Kidney (tissue), 14 donors: ENCODE measurements around the gene LILRA6. TPM values are rescaled to one million over a fixed set of nuclear protein-coding genes. Genes with fewer than 3 reads are reported as not detected.

ENCODE experiments used
- DNase-seq, 5 donors: peaks; one replicate each; pipeline ENCODE4 v3.0.0-alpha.2; 2013 to 2020
- FAIRE-seq: peaks from 2 replicates; lab custom pipeline; 2012; peaks lifted over from hg19 to GRCh38; lab: Jason Lieb, UNC
- H3K27ac ChIP-seq, 2 donors: one replicate each; pipeline ENCODE4 v1.7.0; 2013; ENCODE audit warnings: low read depth in 2 of 2, low read length in 2 of 2, inconsistent platforms in 1 of 2
- H3K27me3 ChIP-seq: one replicate; pipeline ENCODE4 v1.7.1; 2013; ENCODE audit warnings: low read length, inconsistent platforms; ENCODE audit not compliant: control insufficient read depth, insufficient read depth
- H3K36me3 ChIP-seq, 3 donors: one replicate each; pipeline versions ENCODE4 v1.7.0 to v1.7.1; 2013; ENCODE audit warnings: low read length in 3 of 3, control low read depth in 1 of 3, inconsistent platforms in 1 of 3; ENCODE audit not compliant: insufficient read depth in 3 of 3, control insufficient read depth in 2 of 3
- H3K4me1 ChIP-seq, 3 donors: one replicate each; pipeline versions ENCODE4 v1.7.0 to v1.7.1; 2013; ENCODE audit warnings: low read length in 3 of 3, inconsistent platforms in 1 of 3, low read depth in 1 of 3; ENCODE audit not compliant: control insufficient read depth in 2 of 3, insufficient read depth in 2 of 3
- H3K4me3 ChIP-seq, 3 donors: one replicate each; pipeline versions ENCODE4 v1.7.0 to v1.8.1; 2013; ENCODE audit warnings: low read length in 3 of 3, control low read depth in 1 of 3, inconsistent platforms in 1 of 3
- H3K9ac ChIP-seq, 3 donors: one replicate each; pipeline versions ENCODE4 v1.7.0 to v1.7.1; 2013; ENCODE audit warnings: low read length in 3 of 3, control low read depth in 1 of 3, inconsistent platforms in 1 of 3
- H3K9me3 ChIP-seq, 3 donors: one replicate each; pipeline versions ENCODE4 v1.7.0 to v1.7.1; 2013; ENCODE audit warnings: low read length in 3 of 3, control low read depth in 1 of 3, inconsistent platforms in 1 of 3; ENCODE audit not compliant: control insufficient read depth in 2 of 3, insufficient read depth in 1 of 3
- intact Hi-C: fragments of 100-400 bp; cut with DNase I; formaldehyde crosslinking; loops from one replicate; pipeline ENCODE4 v1.11.1; 2022
- polyA plus RNA-seq: library from polyadenylated mRNA; stranded (reverse); fragments of 350-450 nt; fragmentation: Illumina TruSeq; extraction: RNeasy Lipid Tissue Mini Kit (QIAGEN cat#74804); gene quantifications from one replicate; pipeline ENCODE4 v1.2.3, GENCODE V29; 2014; ENCODE audit warnings: low read depth, low replicate concordance; ENCODE audit not compliant: insufficient read depth
- total RNA-seq: library from RNA; stranded (reverse); fragmentation: NEBNext Ultra II Directional; extraction: Animal tissue kit (Norgen Biotek cat#: 25700); gene quantifications from one replicate; pipeline ENCODE4 v1.2.1, GENCODE V29; 2021
- TF ChIP-seq, protein P1 (sequence below): IDR thresholded peaks from 3 replicates; pipeline ENCODE4 v1.5.1; 2012; ENCODE audit warnings: mild to moderate bottlenecking, moderate library complexity, borderline replicate concordance; ENCODE audit not compliant: insufficient read depth; ENCODE audit errors: extremely low read depth
- donor health status: control.
- donor health status: control.
- donor health status: control.
- donor health status: control.
- donor health status: control.
- donor health status: DM: yes; HTN: yes; CAD: no.
- donor health status: Normal renal cell carcinoma (clear cell type).

LILRA6 gene
- total and polyA plus RNA-seq, 2 donors from 2014 or later: 2.9 TPM; not detected in 1

GRCh38 chr19:54209811-54210494 is 32.6 kb downstream of the LILRA6 start:
- Histone ChIP-seq H3K27ac (peak overlapping the region; percentile 87 to 93), H3K4me1 (peaks cover 6 to 30% (median 19%) of the 10 kb centered on the region in 3 donors), H3K9ac (peak overlapping the region in 1 of 3 donors; percentile 44), H3K9me3 (no peaks in the 10 kb centered on the region), H3K36me3 (peaks cover 4 to 35% (median 21%) of the 10 kb centered on the region in 3 donors), H3K27me3 (no peaks in the 10 kb centered on the region), H3K4me3 (no peak overlapping the region)
- intact Hi-C loops: no loop called here
- peak; percentile 6 for FAIRE-seq
- TF ChIP-seq, protein P1, sequence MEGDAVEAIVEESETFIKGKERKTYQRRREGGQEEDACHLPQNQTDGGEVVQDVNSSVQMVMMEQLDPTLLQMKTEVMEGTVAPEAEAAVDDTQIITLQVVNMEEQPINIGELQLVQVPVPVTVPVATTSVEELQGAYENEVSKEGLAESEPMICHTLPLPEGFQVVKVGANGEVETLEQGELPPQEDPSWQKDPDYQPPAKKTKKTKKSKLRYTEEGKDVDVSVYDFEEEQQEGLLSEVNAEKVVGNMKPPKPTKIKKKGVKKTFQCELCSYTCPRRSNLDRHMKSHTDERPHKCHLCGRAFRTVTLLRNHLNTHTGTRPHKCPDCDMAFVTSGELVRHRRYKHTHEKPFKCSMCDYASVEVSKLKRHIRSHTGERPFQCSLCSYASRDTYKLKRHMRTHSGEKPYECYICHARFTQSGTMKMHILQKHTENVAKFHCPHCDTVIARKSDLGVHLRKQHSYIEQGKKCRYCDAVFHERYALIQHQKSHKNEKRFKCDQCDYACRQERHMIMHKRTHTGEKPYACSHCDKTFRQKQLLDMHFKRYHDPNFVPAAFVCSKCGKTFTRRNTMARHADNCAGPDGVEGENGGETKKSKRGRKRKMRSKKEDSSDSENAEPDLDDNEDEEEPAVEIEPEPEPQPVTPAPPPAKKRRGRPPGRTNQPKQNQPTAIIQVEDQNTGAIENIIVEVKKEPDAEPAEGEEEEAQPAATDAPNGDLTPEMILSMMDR: no peak
- peak; percentile 76 to 96 (median 92) for DNase-seq

DNA sequence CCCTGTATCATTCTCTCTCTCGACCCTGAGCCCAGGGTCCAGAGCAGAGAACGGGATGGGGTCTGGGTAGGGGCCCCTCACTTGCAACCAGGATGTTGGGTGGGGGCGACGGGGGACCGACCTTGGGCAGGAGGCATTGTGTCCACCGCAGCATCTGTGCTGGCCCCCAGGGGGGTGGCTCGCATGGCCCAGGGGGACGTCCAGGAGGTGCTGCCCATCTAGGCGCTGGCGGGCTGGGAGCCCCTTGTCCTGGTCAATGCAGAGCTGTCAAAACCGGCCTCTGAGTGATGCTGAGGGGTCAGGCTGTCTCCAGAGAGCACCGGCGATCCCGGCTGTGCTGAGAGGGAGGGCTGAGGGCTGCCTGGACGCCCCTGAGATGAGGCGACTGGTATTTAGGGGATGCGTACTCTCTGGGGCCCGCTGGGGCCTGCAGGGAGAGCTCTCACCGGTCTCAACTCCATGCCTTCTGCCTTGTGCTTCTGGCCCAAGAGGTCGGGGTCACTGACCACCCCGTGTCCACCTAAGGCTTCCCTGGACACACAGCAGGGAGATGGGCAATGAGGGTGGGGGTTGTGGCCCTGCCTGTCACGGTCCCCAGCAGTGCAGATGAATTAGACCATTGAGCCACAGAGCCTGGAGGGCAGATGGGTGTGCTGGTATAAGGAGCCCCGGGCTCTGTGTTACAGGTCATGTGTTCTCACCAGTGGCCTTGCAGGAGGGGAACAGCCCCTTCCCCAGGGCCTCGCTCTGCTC is 33.4 kb downstream of the LILRA6 start:
- peak in 3 of 5 donors; percentile 10 to 83 (median 64) for DNase-seq
- H3K36me3 ChIP-seq: peaks cover 6 to 42% (median 27%) of the 10 kb centered on the region in 3 donors
- intact Hi-C loops: no loop called here
- TF ChIP-seq, protein P1: no peak
- H3K9me3 ChIP-seq: no peaks in the 10 kb centered on the region
- peaks cover 6 to 34% (median 24%) of the 10 kb centered on the region in 3 donors for H3K4me1 ChIP-seq
- no peak overlapping the region for H3K4me3 ChIP-seq
- peak overlapping the region in 1 of 3 donors; percentile 44 for H3K9ac ChIP-seq
- no peaks in the 10 kb centered on the region for H3K27me3 ChIP-seq
- H3K27ac ChIP-seq: peak overlapping the region; percentile 87 to 93
- FAIRE-seq: no peak

GRCh38 chr19:54208784-54209057 is 33.9 kb downstream of the LILRA6 start:
- Histone ChIP-seq H3K4me3 (no peak overlapping the region), H3K9me3 (no peaks in the 10 kb centered on the region), H3K9ac (no peak overlapping the region), H3K4me1 (peaks cover 6 to 34% (median 24%) of the 10 kb centered on the region in 3 donors), H3K27ac (peak overlapping the region; percentile 87 to 93), H3K27me3 (no peaks in the 10 kb centered on the region), H3K36me3 (peaks cover 6 to 42% (median 27%) of the 10 kb centered on the region in 3 donors)
- TF ChIP-seq, protein P1: no peak
- intact Hi-C loops: no loop called here
- DNase-seq (no peak), FAIRE-seq (no peak)
